K562 (cell line): Measurements from ENCODE around the gene MCC. TPM values are rescaled to one million over a fixed set of nuclear protein-coding genes. Genes with fewer than 3 reads are reported as not detected.

ENCODE experiments used
- BACH1 ChIP-seq: fragments of 200-800 bp; sonication (Bioruptor generic); IDR thresholded peaks from 2 replicates; pipeline ENCODE4 v1.6.1; 2016; ENCODE audit warnings: missing genetic modification characterization, missing compliant biosample characterization
- CBFB ChIP-seq: sonication (generic); formaldehyde crosslinking; IDR thresholded peaks from 2 replicates; pipeline ENCODE4 v1.4.0; 2020; ENCODE audit warnings: mild to moderate bottlenecking, missing genetic modification reagents
- TEAD4 ChIP-seq, 2 experiments: sonication (generic) in 1 of 2; formaldehyde crosslinking in 1 of 2; IDR thresholded peaks; 2 replicates each; pipeline versions ENCODE4 v1.6.1 to v1.8.0; 2012 to 2022; ENCODE audit warnings: borderline replicate concordance in 1 of 2, inconsistent platforms in 1 of 2, low read length in 1 of 2, mild to moderate bottlenecking in 1 of 2, missing genetic modification reagents in 1 of 2
- ZNF586 ChIP-seq: fragments of 450-650 bp; formaldehyde crosslinking; conservative IDR thresholded peaks from 2 replicates; pipeline ENCODE4 v1.4.0; 2020; ENCODE audit warnings: mild to moderate bottlenecking, moderate library complexity
- ZNF778 ChIP-seq: fragments of 450-650 bp; formaldehyde crosslinking; IDR thresholded peaks from 2 replicates; pipeline ENCODE4 v1.4.0; 2020; ENCODE audit warnings: mild to moderate bottlenecking, moderate library complexity
- polyA plus RNA-seq, 8 experiments: library from polyadenylated mRNA; depleted of rRNA in 4 of 8; stranded (reverse) in 5 of 8; unstranded in 3 of 8; fragments of >200 nt; fragmentation: Nextera tagmentation in 2 of 8; fragmentation: Illumina TruSeq in 1 of 8; extraction: Ambion mirVana in 2 of 8; extraction: Trizol in 1 of 8; gene quantifications; 2 replicates each; pipeline versions ENCODE4 v1.2.1 to v1.2.3, GENCODE V29; 2011 to 2014; ENCODE audit warnings: inconsistent platforms in 1 of 8, missing spikeins in 1 of 8
- total RNA-seq, 7 experiments: library from RNA; depleted of rRNA in 6 of 7; stranded (reverse); fragments of >200 nt in 6 of 7; fragmentation: Illumina TruSeq in 2 of 7; extraction: Trizol in 2 of 7; gene quantifications; 2 replicates each; pipeline versions ENCODE4 v1.2.1 to v1.2.3, GENCODE V29; 2011 to 2021; ENCODE audit warnings: low replicate concordance in 1 of 7
- TF ChIP-seq, protein P1 (sequence below): sonication (generic); formaldehyde crosslinking; IDR thresholded peaks from 2 replicates; pipeline ENCODE4 v1.8.1; 2022; ENCODE audit warnings: missing genetic modification reagents
- TF ChIP-seq, protein P2 (sequence below): fragments of 250-450 bp; sonication (Bioruptor Pico); IDR thresholded peaks from 2 replicates; pipeline ENCODE4 v1.5.0; 2022; ENCODE audit warnings: mild to moderate bottlenecking

MCC gene
- total and polyA plus RNA-seq, 9 of the 15 experiments (the other 6 are each of a cell fraction or from before 2014, with no cell fraction given), result 0.04 to 0.24 (median 0.06) TPM; not detected in 1

DNA sequence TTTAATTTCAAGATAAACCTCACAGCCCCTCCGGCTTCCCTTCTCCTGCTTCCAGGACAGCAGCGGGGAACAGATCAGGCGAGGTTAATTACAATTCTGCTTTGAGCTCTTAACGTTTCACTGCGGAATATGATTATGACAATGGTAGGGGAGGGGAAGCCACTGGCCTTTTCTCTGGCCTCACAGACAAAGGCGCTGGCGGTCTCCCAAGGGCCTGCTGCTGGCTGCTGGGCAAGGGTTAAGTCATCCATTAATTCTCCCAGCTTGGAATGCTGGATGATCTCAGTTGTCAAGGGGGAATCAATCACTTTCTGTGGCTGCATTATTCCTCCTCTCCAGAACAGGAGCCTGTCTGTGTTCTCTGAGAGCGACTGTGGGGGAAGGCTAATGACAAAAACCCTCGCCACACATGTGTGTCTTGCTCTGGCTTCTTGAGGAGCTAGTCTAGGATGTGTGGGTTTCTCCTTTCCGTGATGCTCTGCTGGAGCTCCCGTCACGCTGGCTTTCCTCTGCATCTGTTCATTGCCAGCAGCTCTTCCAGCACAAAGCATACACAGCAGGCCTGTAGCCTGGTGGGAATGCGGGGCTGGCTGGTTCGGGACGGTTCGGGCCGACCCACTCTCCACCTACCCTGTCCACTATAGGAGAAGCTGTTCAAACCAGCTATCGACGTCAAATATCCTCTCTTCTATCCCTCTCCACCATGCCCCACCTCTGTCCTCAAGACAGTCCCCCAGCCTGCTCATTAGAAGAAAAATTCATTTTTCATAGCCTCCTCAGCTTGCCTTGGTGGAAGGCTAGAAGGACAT lies 428.8 kb downstream of the MCC start (continued):
- TF ChIP-seq, protein P1, sequence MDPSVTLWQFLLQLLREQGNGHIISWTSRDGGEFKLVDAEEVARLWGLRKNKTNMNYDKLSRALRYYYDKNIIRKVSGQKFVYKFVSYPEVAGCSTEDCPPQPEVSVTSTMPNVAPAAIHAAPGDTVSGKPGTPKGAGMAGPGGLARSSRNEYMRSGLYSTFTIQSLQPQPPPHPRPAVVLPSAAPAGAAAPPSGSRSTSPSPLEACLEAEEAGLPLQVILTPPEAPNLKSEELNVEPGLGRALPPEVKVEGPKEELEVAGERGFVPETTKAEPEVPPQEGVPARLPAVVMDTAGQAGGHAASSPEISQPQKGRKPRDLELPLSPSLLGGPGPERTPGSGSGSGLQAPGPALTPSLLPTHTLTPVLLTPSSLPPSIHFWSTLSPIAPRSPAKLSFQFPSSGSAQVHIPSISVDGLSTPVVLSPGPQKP (CRISPR knock-in tag), result no peak
- TF ChIP-seq BACH1 (tag) (no peak), TEAD4 (IDR thresholded peaks at IDR 0.05; ENCODE audit: low read length) (no peak), TEAD4 (CRISPR knock-in tag; IDR thresholded peaks at IDR 0.05; ENCODE audit: borderline replicate concordance) (no peak), CBFB (CRISPR knock-in tag) (no peak), ZNF778 (no peak), ZNF586 (CRISPR knock-in tag) (no peak)
- TF ChIP-seq, protein P2, sequence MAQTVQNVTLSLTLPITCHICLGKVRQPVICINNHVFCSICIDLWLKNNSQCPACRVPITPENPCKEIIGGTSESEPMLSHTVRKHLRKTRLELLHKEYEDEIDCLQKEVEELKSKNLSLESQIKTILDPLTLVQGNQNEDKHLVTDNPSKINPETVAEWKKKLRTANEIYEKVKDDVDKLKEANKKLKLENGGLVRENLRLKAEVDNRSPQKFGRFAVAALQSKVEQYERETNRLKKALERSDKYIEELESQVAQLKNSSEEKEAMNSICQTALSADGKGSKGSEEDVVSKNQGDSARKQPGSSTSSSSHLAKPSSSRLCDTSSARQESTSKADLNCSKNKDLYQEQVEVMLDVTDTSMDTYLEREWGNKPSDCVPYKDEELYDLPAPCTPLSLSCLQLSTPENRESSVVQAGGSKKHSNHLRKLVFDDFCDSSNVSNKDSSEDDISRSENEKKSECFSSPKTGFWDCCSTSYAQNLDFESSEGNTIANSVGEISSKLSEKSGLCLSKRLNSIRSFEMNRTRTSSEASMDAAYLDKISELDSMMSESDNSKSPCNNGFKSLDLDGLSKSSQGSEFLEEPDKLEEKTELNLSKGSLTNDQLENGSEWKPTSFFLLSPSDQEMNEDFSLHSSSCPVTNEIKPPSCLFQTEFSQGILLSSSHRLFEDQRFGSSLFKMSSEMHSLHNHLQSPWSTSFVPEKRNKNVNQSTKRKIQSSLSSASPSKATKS (CRISPR knock-in tag), result no peak
